HEK293 (cell line): ENCODE data around the gene AKT2.

Experiments
- CTCF ChIA-PET: fragments of 350-600 bp; formaldehyde crosslinking; extraction: SDS; loops from one replicate; lab custom pipeline; 2021; ENCODE audit warnings: antibody characterized with exemption; lab: Yijun Ruan, JAX
- POLR2A ChIA-PET: fragments of 300-600 bp; formaldehyde crosslinking; extraction: SDS; loops from one replicate; lab custom pipeline; 2020; ENCODE audit warnings: antibody characterized with exemption, inconsistent platforms; lab: Yijun Ruan, JAX
- H3K27ac ChIP-seq: fragments of 200-500 bp; sonication (Bioruptor generic); 2 replicates; pipeline ENCODE4 v1.5.1; 2014; ENCODE audit warnings: low read depth, low read length, control low read depth, inconsistent platforms; ENCODE audit errors: extremely low read depth
- H3K36me3 ChIP-seq, 2 experiments: fragments of 200-500 bp in 1 of 2; sonication (Bioruptor generic) in 1 of 2; 1 replicate in 1 of 2; 2 replicates in 1 of 2; pipeline ENCODE4 v1.5.1; 2014 to 2017; ENCODE audit warnings: inconsistent platforms in 2 of 2, low read length in 2 of 2; ENCODE audit not compliant: control insufficient read depth in 2 of 2, insufficient read depth in 1 of 2
- H3K4me1 ChIP-seq: fragments of 200-500 bp; sonication (Bioruptor generic); 2 replicates; pipeline ENCODE4 v1.5.1; 2014; ENCODE audit warnings: mild to moderate bottlenecking, low read length, inconsistent platforms; ENCODE audit not compliant: control insufficient read depth, insufficient read depth
- H3K4me3 ChIP-seq: 2 replicates; pipeline ENCODE4 v1.5.1; 2011; ENCODE audit warnings: low read depth, mild to moderate bottlenecking, control low read depth, low read length, moderate library complexity
- H3K9me3 ChIP-seq: fragments of 200-500 bp; sonication (Bioruptor generic); 2 replicates; pipeline ENCODE4 v1.5.1; 2014; ENCODE audit warnings: low read depth, low read length, inconsistent platforms; ENCODE audit not compliant: control insufficient read depth, insufficient read depth
- BCL6B ChIP-seq: fragments of 450-650 bp; formaldehyde crosslinking; IDR thresholded peaks from 2 replicates; pipeline ENCODE4 v1.5.1; 2017; ENCODE audit warnings: missing biosample characterization, missing genetic modification characterization
- GLIS1 ChIP-seq: fragments of 450-650 bp; formaldehyde crosslinking; IDR thresholded peaks from 2 replicates; pipeline ENCODE4 v1.5.1; 2016; ENCODE audit warnings: missing biosample characterization, missing genetic modification characterization
- REPIN1 ChIP-seq: fragments of 450-650 bp; formaldehyde crosslinking; IDR thresholded peaks from 2 replicates; pipeline ENCODE4 v1.5.1; 2017; ENCODE audit warnings: missing biosample characterization, missing genetic modification characterization, low read depth
- ZFHX2 ChIP-seq: fragments of 450-650 bp; formaldehyde crosslinking; conservative IDR thresholded peaks from 2 replicates; pipeline ENCODE4 v1.5.1; 2016; ENCODE audit warnings: missing biosample characterization, missing genetic modification characterization
- ZNF114 ChIP-seq: fragments of 450-650 bp; formaldehyde crosslinking; IDR thresholded peaks from 2 replicates; pipeline ENCODE4 v1.5.0; 2017; ENCODE audit warnings: missing biosample characterization, missing genetic modification characterization
- ZNF202 ChIP-seq: fragments of 450-650 bp; formaldehyde crosslinking; IDR thresholded peaks from 2 replicates; pipeline ENCODE4 v1.5.1; 2016; ENCODE audit warnings: missing biosample characterization, missing genetic modification characterization, borderline replicate concordance
- ZNF248 ChIP-seq: fragments of 450-650 bp; formaldehyde crosslinking; IDR thresholded peaks from 2 replicates; pipeline ENCODE4 v1.5.1; 2017; ENCODE audit warnings: missing biosample characterization, missing genetic modification characterization
- ZNF311 ChIP-seq: fragments of 450-650 bp; formaldehyde crosslinking; IDR thresholded peaks from 2 replicates; pipeline ENCODE4 v1.5.1; 2017; ENCODE audit warnings: missing biosample characterization, missing genetic modification characterization, borderline replicate concordance
- ZNF341 ChIP-seq: fragments of 450-650 bp; formaldehyde crosslinking; IDR thresholded peaks from 2 replicates; pipeline ENCODE4; 2016; ENCODE audit warnings: low read depth, missing biosample characterization, missing genetic modification characterization
- ZNF37A ChIP-seq: fragments of 450-650 bp; IDR thresholded peaks from 2 replicates; pipeline ENCODE4 v1.5.1; 2018; ENCODE audit warnings: missing biosample characterization, missing genetic modification characterization
- ZNF404 ChIP-seq: fragments of 450-650 bp; formaldehyde crosslinking; IDR thresholded peaks from 2 replicates; pipeline ENCODE4 v1.5.1; 2017; ENCODE audit warnings: missing biosample characterization, missing genetic modification characterization
- ZNF416 ChIP-seq: fragments of 450-650 bp; formaldehyde crosslinking; IDR thresholded peaks from 2 replicates; pipeline ENCODE4 v1.5.1; 2016; ENCODE audit warnings: missing biosample characterization, missing genetic modification characterization
- ZNF529 ChIP-seq: fragments of 450-650 bp; formaldehyde crosslinking; IDR thresholded peaks from 2 replicates; pipeline ENCODE4 v1.5.1; 2017; ENCODE audit warnings: missing genetic modification characterization, missing biosample characterization; ENCODE audit not compliant: insufficient replicate concordance
- ZNF561 ChIP-seq: fragments of 450-650 bp; IDR thresholded peaks from 2 replicates; pipeline ENCODE4 v1.5.1; 2018; ENCODE audit warnings: missing biosample characterization, missing genetic modification characterization, borderline replicate concordance
- ZNF629 ChIP-seq: fragments of 450-650 bp; formaldehyde crosslinking; IDR thresholded peaks from 2 replicates; pipeline ENCODE4 v1.5.1; 2017; ENCODE audit warnings: missing biosample characterization, missing genetic modification characterization
- TF ChIP-seq, protein P1 (sequence below): fragments of 450-650 bp; formaldehyde crosslinking; IDR thresholded peaks from 2 replicates; pipeline ENCODE4 v1.5.1; 2016; ENCODE audit warnings: missing biosample characterization, missing genetic modification characterization
- TF ChIP-seq, protein P2 (sequence below): fragments of 450-650 bp; formaldehyde crosslinking; IDR thresholded peaks from 2 replicates; pipeline ENCODE4 v1.5.1; 2016; ENCODE audit warnings: missing biosample characterization, missing genetic modification characterization

AKT2 gene

GRCh38 chr19:40236366-40236765, 48.8 kb downstream of the AKT2 start:
- Histone ChIP-seq H3K4me1 (0 out of 2 replicates have a peak, but pooled peaks cover 8% of the 10 kb centered on the region), H3K4me3 (no peak overlapping the region), H3K9me3 (no peaks in the 10 kb centered on the region), H3K36me3 (peaks cover 64 to 82% of the 10 kb centered on the region in 2 experiments), H3K27ac (0 out of 2 replicates have a peak overlapping the region, but pooled peaks have one; percentile 16)
- CTCF ChIA-PET: interaction anchor here (0.6 to 0.7 kb wide), 3 partner anchors 312 to 631 kb away, joined by 3 to 5 read pairs (median 3); no protein-coding TSS in a partner anchor
- POLR2A ChIA-PET: interaction anchor here (1.4 kb wide), 1 partner anchor 9 kb away, joined by 5 read pairs; no protein-coding TSS in a partner anchor
- TF ChIP-seq ZNF561: no peak
- no peak for TF ChIP-seq REPIN1 (tag by site-specific recombination)
- TF ChIP-seq ZNF529 (tag by site-specific recombination): no peak
- no peak for TF ChIP-seq BCL6B (tag by site-specific recombination)

DNA sequence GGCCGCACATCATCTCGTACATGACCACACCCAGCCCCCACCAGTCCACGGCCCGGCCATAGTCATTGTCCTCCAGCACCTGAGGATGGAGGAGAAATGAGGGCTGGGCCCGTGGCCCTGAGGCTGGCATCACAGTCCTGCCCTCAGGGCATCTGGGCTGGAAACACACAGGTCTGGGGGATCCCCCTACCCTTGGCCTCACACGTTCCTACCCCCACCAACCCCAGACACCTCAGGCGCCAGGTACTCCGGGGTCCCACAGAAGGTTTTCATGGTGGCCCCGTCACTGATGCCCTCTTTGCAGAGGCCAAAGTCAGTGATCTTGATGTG, 49.2 kb downstream of the AKT2 start:
- no peak overlapping the region for H3K4me3 ChIP-seq
- H3K4me1 ChIP-seq: 0 out of 2 replicates have a peak, but pooled peaks cover 8% of the 10 kb centered on the region
- no peak overlapping the region for H3K27ac ChIP-seq
- no peak for TF ChIP-seq ZNF341 (tag by site-specific recombination)
- TF ChIP-seq, protein P1, sequence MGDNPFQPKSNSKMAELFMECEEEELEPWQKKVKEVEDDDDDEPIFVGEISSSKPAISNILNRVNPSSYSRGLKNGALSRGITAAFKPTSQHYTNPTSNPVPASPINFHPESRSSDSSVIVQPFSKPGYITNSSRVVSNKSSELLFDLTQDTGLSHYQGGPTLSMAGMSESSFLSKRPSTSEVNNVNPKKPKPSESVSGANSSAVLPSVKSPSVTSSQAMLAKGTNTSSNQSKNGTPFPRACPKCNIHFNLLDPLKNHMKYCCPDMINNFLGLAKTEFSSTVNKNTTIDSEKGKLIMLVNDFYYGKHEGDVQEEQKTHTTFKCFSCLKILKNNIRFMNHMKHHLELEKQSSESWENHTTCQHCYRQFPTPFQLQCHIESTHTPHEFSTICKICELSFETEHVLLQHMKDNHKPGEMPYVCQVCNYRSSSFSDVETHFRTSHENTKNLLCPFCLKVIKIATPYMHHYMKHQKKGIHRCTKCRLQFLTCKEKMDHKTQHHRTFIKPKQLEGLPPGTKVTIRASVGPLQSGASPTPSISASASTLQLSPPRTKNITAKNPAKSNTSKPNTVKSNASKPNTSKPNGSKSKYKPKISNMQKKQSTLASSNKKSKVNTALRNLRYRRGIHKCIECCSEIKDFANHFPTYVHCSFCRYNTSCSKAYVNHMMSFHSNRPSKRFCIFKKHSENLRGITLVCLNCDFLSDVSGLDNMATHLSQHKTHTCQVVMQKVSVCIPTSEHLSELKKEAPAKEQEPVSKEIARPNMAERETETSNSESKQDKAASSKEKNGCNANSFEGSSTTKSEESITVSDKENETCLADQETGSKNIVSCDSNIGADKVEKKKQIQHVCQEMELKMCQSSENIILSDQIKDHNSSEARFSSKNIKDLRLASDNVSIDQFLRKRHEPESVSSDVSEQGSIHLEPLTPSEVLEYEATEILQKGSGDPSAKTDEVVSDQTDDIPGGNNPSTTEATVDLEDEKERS (tag by site-specific recombination): no peak
- TF ChIP-seq ZNF311 (tag by site-specific recombination): no peak
- TF ChIP-seq ZFHX2: no peak
- no peak for TF ChIP-seq ZNF114
- no peak for TF ChIP-seq ZNF416 (tag by site-specific recombination)
- TF ChIP-seq ZNF37A (tag by site-specific recombination): no peak
- no peak for TF ChIP-seq ZNF248
- no peaks in the 10 kb centered on the region for H3K9me3 ChIP-seq
- CTCF ChIA-PET: interaction anchor here (0.6 kb wide), 1 partner anchor 312 kb away, joined by 3 read pairs; no protein-coding TSS in a partner anchor
- H3K36me3 ChIP-seq: peaks cover 60 to 79% of the 10 kb centered on the region in 2 experiments
- POLR2A ChIA-PET: no interaction called here

GRCh38 chr19:40235238-40236025, 49.7 kb downstream of the AKT2 start:
- ChIA-PET POLR2A (no interaction called here), CTCF (interaction anchor here (0.6 to 0.9 kb wide), 4 partner anchors 95 to 441 kb away, joined by 3 to 5 read pairs (median 4); no protein-coding TSS in a partner anchor)
- Histone ChIP-seq H3K27ac (no peak overlapping the region), H3K4me1 (peaks cover 8% of the 10 kb centered on the region; the same call in 1 of the 2 replicates), H3K36me3 (peaks cover 59 to 73% of the 10 kb centered on the region in 2 experiments), H3K4me3 (no peak overlapping the region), H3K9me3 (no peaks in the 10 kb centered on the region)
- TF ChIP-seq ZNF202 (tag by site-specific recombination): no peak
- TF ChIP-seq ZNF404: no peak
- no peak for TF ChIP-seq ZNF629 (tag by site-specific recombination)
- TF ChIP-seq, protein P2, sequence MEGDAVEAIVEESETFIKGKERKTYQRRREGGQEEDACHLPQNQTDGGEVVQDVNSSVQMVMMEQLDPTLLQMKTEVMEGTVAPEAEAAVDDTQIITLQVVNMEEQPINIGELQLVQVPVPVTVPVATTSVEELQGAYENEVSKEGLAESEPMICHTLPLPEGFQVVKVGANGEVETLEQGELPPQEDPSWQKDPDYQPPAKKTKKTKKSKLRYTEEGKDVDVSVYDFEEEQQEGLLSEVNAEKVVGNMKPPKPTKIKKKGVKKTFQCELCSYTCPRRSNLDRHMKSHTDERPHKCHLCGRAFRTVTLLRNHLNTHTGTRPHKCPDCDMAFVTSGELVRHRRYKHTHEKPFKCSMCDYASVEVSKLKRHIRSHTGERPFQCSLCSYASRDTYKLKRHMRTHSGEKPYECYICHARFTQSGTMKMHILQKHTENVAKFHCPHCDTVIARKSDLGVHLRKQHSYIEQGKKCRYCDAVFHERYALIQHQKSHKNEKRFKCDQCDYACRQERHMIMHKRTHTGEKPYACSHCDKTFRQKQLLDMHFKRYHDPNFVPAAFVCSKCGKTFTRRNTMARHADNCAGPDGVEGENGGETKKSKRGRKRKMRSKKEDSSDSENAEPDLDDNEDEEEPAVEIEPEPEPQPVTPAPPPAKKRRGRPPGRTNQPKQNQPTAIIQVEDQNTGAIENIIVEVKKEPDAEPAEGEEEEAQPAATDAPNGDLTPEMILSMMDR (tag by site-specific recombination): peak; percentile 58; the same call in 1 of the 2 replicates
- no peak for TF ChIP-seq REPIN1 (tag by site-specific recombination)
- no peak for TF ChIP-seq GLIS1 (tag by site-specific recombination)
